Panc1 (cell line): ENCODE measurements around the gene CTSL. TPM values are rescaled to one million over a fixed set of nuclear protein-coding genes. Genes with fewer than 3 reads are reported as not detected.

ENCODE experiments used
- ATAC-seq: fragments of 200-7000 bp; cut with Tn5 transposase; 2 replicates; pipeline ENCODE4 v1.9.1; 2020; ENCODE audit warnings: mild to moderate bottlenecking, moderate library complexity
- BruUV-seq: library from RNA; stranded (reverse); fragments of 400-500 nt; replicated peaks from 2 replicates; lab custom pipeline; 2021; lab: Mats Ljungman, UMichigan
- CTCF ChIA-PET: fragments of 300-600 bp; sonication (Branson Sonifier 250); formaldehyde crosslinking; loops from one replicate; lab custom pipeline; 2022; ENCODE audit warnings: antibody characterized with exemption; lab: Charles Lee
- POLR2A ChIA-PET: fragments of 300-600 bp; sonication (Branson Sonifier 250); formaldehyde crosslinking; loops from one replicate; lab custom pipeline; 2022; ENCODE audit warnings: antibody characterized with exemption; lab: Charles Lee
- DNase-seq: peaks from one replicate; pipeline ENCODE4 v3.0.0-alpha.2; 2010; ENCODE audit warnings: low read depth, low spot score
- H3K27ac ChIP-seq: 2 replicates; pipeline ENCODE4 v1.5.1; 2011; ENCODE audit warnings: mild to moderate bottlenecking, low read length, inconsistent platforms
- H3K27me3 ChIP-seq: fragments of 200-500 bp; sonication (Bioruptor generic); 2 replicates; pipeline ENCODE4 v1.6.0; 2014; ENCODE audit warnings: low read length, inconsistent platforms; ENCODE audit not compliant: control insufficient read depth, insufficient read depth
- H3K36me3 ChIP-seq: fragments of 200-500 bp; sonication (Bioruptor generic); 2 replicates; pipeline ENCODE4 v1.5.1; 2014; ENCODE audit warnings: inconsistent platforms, mild to moderate bottlenecking, low read length, moderate library complexity; ENCODE audit not compliant: control insufficient read depth, insufficient read depth
- H3K4me1 ChIP-seq: 2 replicates; pipeline ENCODE4 v1.5.1; 2011; ENCODE audit warnings: inconsistent platforms, mild to moderate bottlenecking, low read length, moderate library complexity; ENCODE audit not compliant: control insufficient read depth, insufficient read depth
- H3K4me3 ChIP-seq, 2 experiments: 2 replicates each; pipeline ENCODE4 v1.5.1; 2011 to 2012; ENCODE audit warnings: low read depth in 2 of 2, low read length in 2 of 2, mild to moderate bottlenecking in 2 of 2, inconsistent platforms in 1 of 2, moderate library complexity in 1 of 2
- H3K9me3 ChIP-seq: fragments of 200-500 bp; sonication (Bioruptor generic); 2 replicates; pipeline ENCODE4 v1.5.1; 2014; ENCODE audit warnings: low read depth, mild to moderate bottlenecking, inconsistent platforms, low read length, moderate library complexity; ENCODE audit not compliant: control insufficient read depth, insufficient read depth
- POLR2AphosphoS5 ChIP-seq: IDR thresholded peaks from 2 replicates; pipeline ENCODE4 v1.6.1; 2012; ENCODE audit warnings: mild to moderate bottlenecking, low read depth, low read length, moderate library complexity
- SIN3A ChIP-seq: IDR thresholded peaks from 2 replicates; pipeline ENCODE4 v1.6.1; 2012; ENCODE audit warnings: low read depth, mild to moderate bottlenecking, low read length, moderate library complexity, borderline replicate concordance; ENCODE audit not compliant: insufficient read depth
- TCF7L2 ChIP-seq: IDR thresholded peaks from 2 replicates; pipeline ENCODE4 v1.6.1; 2011; ENCODE audit warnings: mild to moderate bottlenecking, low read depth, low read length, inconsistent platforms
- in situ Hi-C: cut with HindIII; loops from 2 replicates; pipeline ENCODE4 v1.10.0; 2016; ENCODE audit warnings: low sequenced_read_pairs, low pct_unique_long_range_greater_than_20kb
- intact Hi-C: fragments of 100-400 bp; cut with micrococcal nuclease; formaldehyde crosslinking; loops from one replicate; pipeline ENCODE4 v1.10.0; 2022; ENCODE audit not compliant: unreplicated experiment
- total RNA-seq: library from RNA; stranded (reverse); gene quantifications from one replicate; pipeline ENCODE4 v1.2.1, GENCODE V29; 2021; ENCODE audit not compliant: unreplicated experiment
- TF ChIP-seq, protein P1 (sequence below): fragments of 450-650 bp; IDR thresholded peaks from 2 replicates; pipeline ENCODE4 v1.5.1; 2017; ENCODE audit warnings: mild to moderate bottlenecking
- TF ChIP-seq, protein P2 (sequence below), 2 experiments: IDR thresholded peaks; 2 replicates each; pipeline ENCODE4 v1.6.1; 2011 to 2012; ENCODE audit warnings: low read depth in 2 of 2, control low read depth in 1 of 2, low read length in 1 of 2, mild to moderate bottlenecking in 1 of 2, moderate library complexity in 1 of 2; ENCODE audit not compliant: insufficient read depth in 1 of 2

The CTSL gene
- total RNA-seq, 1 experiment from 2014 or later = 45.2 TPM

DNA sequence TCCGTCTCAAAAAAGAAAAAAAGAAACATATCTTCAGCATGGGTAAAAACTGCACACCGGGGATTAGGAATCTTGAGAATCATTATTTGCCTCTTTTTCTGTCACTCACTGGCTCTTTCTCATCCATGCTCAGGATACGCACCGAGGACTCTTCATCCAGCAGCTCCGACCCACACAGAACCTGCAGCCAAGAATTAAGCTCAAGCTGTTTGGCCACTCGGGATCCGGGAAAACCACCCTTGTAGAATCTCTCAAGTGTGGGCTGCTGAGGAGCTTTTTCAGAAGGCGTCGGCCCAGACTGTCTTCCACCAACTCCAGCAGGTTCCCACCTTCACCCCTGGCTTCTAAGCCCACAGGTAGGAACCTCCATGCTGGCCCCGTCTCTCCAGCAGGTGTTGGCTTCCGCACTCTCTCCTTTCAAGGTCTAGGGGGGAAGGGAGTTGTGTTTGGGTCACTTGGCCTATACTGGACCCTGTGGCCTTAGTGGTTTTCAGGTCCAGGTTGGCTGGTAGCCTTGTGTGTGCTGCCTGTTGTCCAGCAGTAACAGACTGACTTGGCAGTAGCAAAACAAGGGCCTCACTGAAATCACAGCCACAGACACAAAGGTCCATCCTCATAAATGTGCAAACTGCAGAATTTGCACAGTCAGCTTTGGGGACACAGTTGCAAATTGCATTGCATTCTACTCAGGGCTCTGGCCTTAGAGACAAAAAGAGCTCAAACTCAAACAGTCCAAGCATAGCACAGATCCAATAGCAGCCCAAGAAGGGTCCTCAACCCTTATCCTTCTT, 44.5 kb upstream of the CTSL start:
- no peak for DNase-seq
- Histone ChIP-seq H3K27ac (no peak overlapping the region), H3K4me1 (no peaks in the 10 kb centered on the region), H3K9me3 (no peaks in the 10 kb centered on the region), H3K27me3 (no peaks in the 10 kb centered on the region), H3K36me3 (no peaks in the 10 kb centered on the region), H3K4me3 (no peak overlapping the region)
- TF ChIP-seq, protein P1, sequence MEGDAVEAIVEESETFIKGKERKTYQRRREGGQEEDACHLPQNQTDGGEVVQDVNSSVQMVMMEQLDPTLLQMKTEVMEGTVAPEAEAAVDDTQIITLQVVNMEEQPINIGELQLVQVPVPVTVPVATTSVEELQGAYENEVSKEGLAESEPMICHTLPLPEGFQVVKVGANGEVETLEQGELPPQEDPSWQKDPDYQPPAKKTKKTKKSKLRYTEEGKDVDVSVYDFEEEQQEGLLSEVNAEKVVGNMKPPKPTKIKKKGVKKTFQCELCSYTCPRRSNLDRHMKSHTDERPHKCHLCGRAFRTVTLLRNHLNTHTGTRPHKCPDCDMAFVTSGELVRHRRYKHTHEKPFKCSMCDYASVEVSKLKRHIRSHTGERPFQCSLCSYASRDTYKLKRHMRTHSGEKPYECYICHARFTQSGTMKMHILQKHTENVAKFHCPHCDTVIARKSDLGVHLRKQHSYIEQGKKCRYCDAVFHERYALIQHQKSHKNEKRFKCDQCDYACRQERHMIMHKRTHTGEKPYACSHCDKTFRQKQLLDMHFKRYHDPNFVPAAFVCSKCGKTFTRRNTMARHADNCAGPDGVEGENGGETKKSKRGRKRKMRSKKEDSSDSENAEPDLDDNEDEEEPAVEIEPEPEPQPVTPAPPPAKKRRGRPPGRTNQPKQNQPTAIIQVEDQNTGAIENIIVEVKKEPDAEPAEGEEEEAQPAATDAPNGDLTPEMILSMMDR = no peak
- TF ChIP-seq POLR2AphosphoS5 = no peak
- intact Hi-C loops (no loop called here), in situ Hi-C loops (no loop called here)
- ChIA-PET POLR2A (no interaction called here), CTCF (interaction anchor here (0.5 kb wide), 1 partner anchor 794 kb away, joined by 3 read pairs; no protein-coding TSS in a partner anchor)
- no TSS peak for BruUV-seq
- no peak for ATAC-seq

- ChIA-PET CTCF (no interaction called here), POLR2A (no interaction called here)
- Histone ChIP-seq H3K27me3 (no peaks in the 10 kb centered on the region), H3K36me3 (no peaks in the 10 kb centered on the region), H3K27ac (no peak overlapping the region), H3K9me3 (no peaks in the 10 kb centered on the region), H3K4me1 (no peaks in the 10 kb centered on the region), H3K4me3 (no peak overlapping the region)
- no peak for DNase-seq
- intact Hi-C loops = no loop called here
- no peak for TF ChIP-seq POLR2AphosphoS5
- TF ChIP-seq, protein P1 = no peak
- TF ChIP-seq, protein P2, sequence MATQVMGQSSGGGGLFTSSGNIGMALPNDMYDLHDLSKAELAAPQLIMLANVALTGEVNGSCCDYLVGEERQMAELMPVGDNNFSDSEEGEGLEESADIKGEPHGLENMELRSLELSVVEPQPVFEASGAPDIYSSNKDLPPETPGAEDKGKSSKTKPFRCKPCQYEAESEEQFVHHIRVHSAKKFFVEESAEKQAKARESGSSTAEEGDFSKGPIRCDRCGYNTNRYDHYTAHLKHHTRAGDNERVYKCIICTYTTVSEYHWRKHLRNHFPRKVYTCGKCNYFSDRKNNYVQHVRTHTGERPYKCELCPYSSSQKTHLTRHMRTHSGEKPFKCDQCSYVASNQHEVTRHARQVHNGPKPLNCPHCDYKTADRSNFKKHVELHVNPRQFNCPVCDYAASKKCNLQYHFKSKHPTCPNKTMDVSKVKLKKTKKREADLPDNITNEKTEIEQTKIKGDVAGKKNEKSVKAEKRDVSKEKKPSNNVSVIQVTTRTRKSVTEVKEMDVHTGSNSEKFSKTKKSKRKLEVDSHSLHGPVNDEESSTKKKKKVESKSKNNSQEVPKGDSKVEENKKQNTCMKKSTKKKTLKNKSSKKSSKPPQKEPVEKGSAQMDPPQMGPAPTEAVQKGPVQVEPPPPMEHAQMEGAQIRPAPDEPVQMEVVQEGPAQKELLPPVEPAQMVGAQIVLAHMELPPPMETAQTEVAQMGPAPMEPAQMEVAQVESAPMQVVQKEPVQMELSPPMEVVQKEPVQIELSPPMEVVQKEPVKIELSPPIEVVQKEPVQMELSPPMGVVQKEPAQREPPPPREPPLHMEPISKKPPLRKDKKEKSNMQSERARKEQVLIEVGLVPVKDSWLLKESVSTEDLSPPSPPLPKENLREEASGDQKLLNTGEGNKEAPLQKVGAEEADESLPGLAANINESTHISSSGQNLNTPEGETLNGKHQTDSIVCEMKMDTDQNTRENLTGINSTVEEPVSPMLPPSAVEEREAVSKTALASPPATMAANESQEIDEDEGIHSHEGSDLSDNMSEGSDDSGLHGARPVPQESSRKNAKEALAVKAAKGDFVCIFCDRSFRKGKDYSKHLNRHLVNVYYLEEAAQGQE (IDR thresholded peaks at IDR 0.05; ENCODE audit: insufficient read depth in 1 of 2, low read depth in 2 of 2, low read length in 1 of 2) = no peak
- BruUV-seq = no TSS peak
- in situ Hi-C loops = no loop called here
- ATAC-seq = no peak
These were observed 43.8 kb upstream of the CTSL start for GRCh38 chr9:87682085-87682484.

DNA sequence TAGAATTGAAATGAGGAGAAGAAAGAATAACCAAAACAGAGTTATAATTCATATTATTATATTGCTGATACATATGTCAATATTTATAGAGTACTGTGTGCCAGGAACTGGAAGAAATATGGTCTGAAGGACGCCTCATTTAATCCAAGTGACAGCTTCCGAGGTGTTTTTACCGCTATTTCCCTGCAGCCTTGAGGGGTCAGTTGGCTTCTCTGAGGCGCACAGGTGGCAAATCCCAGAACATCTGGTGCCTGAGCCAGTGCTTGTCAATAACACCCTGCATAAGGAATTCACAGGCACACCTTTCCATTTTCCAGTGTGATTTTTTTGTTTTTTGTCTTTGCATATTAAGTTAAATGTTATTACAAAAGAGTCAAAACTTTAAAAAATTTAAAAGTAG, 43.3 kb upstream of the CTSL start:
- Histone ChIP-seq H3K36me3 (no peaks in the 10 kb centered on the region), H3K4me3 (no peak overlapping the region), H3K9me3 (no peaks in the 10 kb centered on the region), H3K27ac (no peak overlapping the region), H3K4me1 (no peaks in the 10 kb centered on the region), H3K27me3 (no peaks in the 10 kb centered on the region)
- ChIA-PET POLR2A (no interaction called here), CTCF (no interaction called here)
- TF ChIP-seq, protein P1 = no peak
- TF ChIP-seq POLR2AphosphoS5 (no peak), SIN3A (no peak), TCF7L2 (no peak)
- TF ChIP-seq, protein P2 (IDR thresholded peaks at IDR 0.05; ENCODE audit: insufficient read depth in 1 of 2, low read depth in 2 of 2, low read length in 1 of 2) = no peak
- no peak for ATAC-seq
- intact Hi-C loops = no loop called here
- no TSS peak for BruUV-seq
- no peak for DNase-seq
- in situ Hi-C loops = no loop called here
